Measurements from ENCODE around the gene DIO2.

DIO2 gene

DNA sequence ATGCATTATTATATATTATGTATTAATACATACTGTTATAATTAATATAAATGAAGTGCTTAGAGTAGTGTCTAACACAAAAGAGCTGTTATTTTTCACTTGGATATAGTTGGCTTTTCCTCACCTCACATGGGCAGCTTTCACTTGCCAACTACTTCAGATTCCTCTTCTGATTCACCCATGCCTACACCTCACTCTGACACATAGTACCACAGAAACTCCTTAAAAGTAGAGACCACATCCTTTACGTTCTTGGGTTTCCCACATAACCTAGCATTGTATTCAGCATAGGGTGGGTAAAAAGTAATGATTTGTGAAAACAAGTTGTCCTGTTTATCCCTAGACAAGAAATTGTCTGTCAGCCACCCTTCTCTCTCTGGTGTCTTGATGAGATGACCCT lies 61.0 kb downstream of the DIO2 start:
- no peak for DNase-seq (ENCODE audit: low spot score)
- in situ Hi-C loops (cut with MboI; ENCODE audit: low pct_unique_long_range_greater_than_20kb, low sequenced_read_pairs, unreplicated experiment), result no loop called here

More for the DNA sequence above, 61.0 kb downstream of the DIO2 start:
- TF ChIP-seq, protein P1, sequence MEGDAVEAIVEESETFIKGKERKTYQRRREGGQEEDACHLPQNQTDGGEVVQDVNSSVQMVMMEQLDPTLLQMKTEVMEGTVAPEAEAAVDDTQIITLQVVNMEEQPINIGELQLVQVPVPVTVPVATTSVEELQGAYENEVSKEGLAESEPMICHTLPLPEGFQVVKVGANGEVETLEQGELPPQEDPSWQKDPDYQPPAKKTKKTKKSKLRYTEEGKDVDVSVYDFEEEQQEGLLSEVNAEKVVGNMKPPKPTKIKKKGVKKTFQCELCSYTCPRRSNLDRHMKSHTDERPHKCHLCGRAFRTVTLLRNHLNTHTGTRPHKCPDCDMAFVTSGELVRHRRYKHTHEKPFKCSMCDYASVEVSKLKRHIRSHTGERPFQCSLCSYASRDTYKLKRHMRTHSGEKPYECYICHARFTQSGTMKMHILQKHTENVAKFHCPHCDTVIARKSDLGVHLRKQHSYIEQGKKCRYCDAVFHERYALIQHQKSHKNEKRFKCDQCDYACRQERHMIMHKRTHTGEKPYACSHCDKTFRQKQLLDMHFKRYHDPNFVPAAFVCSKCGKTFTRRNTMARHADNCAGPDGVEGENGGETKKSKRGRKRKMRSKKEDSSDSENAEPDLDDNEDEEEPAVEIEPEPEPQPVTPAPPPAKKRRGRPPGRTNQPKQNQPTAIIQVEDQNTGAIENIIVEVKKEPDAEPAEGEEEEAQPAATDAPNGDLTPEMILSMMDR (IDR thresholded peaks at IDR 0.05; ENCODE audit: extremely low read depth, insufficient read depth, missing control alignments), result no peak
